Measurements from ENCODE around the gene CSE1L. TPM values are rescaled to one million over a fixed set of nuclear protein-coding genes. Genes with fewer than 3 reads are reported as not detected.

CSE1L gene
- total RNA-seq, 1 donor: 114 TPM

DNA sequence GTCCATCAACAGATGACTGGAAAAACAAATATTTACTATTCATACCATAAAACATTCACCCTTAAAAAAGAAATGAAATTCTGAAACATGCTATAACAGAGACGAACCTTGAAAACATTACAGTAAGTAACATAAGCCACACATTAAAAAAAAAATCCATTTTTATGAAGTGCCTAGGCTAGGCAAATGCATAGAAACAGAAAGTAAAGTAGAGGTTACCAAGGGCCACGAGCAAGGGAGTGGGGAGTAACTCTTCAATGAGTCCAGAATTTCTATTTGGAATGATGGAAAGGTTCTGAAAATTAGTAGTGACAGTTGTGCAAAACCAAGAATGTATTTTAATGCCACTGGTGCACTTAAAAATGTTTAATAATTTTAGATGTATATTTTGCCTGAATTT, 94.3 kb downstream of the CSE1L start:
- DNase-seq (ENCODE audit: low read depth): no peak
- H3K4me3 ChIP-seq (ENCODE audit: low read depth, low read length): no peak overlapping the region
- TF ChIP-seq CTCF (IDR thresholded peaks at IDR 0.05; ENCODE audit: insufficient read depth, low read depth, low read length): no peak

DNA sequence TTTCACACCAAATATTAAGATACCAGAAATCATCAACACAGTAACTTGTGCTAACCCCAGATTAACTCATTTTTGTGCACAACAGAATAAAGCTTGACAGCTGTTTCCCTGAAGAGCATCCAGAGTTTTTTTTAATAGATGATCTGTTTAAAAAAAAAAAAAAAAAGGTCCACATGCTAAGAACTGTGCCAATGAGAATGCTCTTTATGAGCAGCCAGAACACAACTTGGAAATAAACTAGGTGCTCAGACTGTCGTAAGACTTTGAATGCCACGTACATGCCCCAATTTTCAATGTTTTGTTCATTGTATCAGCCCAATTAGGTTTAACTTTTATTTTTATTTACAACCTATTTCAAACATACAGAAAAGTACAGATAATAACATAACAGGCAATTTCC, 94.7 kb downstream of the CSE1L start:
- no peak for DNase-seq (ENCODE audit: low read depth)
- TF ChIP-seq CTCF (IDR thresholded peaks at IDR 0.05; ENCODE audit: insufficient read depth, low read depth, low read length): no peak
- H3K4me3 ChIP-seq (ENCODE audit: low read depth, low read length): no peak overlapping the region

Small RNA genes within 50 kb of the gene (small RNA-seq; reads per million reads assigned to genes)
- not detected for gene SNAP23P1

Other genes with a start within 250 kb of the CSE1L start
- gene PREX1, start 218.3 kb upstream of the CSE1L start, total RNA-seq: 23.8 and 57.4 TPM in 2 replicates
- gene ARFGEF2, start 124.6 kb upstream of the CSE1L start, total RNA-seq: 41.9 and 47.5 TPM in 2 replicates
- gene STAU1, start 142.0 kb downstream of the CSE1L start, total RNA-seq: 54.4 and 56.6 TPM in 2 replicates
- 28.7 and 33.2 TPM in 2 replicates for gene DDX27, start 173.1 kb downstream of the CSE1L start, total RNA-seq
- 39.3 and 56.6 TPM in 2 replicates for gene ZNFX1, start 231.7 kb downstream of the CSE1L start, total RNA-seq